PFSK-1 (cell line): ENCODE data around the gene RASGRP2.

Experiments
- POLR2AphosphoS5 ChIP-seq: IDR thresholded peaks from 2 replicates; pipeline ENCODE4 v1.6.1; 2012; ENCODE audit warnings: low read depth, mild to moderate bottlenecking, control low read depth, low read length, moderate library complexity
- REST ChIP-seq, 2 experiments: IDR thresholded peaks; 2 replicates each; pipeline versions ENCODE4 v1.6.1 to v1.8.0; 2011 to 2012; ENCODE audit warnings: low read depth in 2 of 2, low read length in 2 of 2, control low read depth in 1 of 2, inconsistent platforms in 1 of 2, mild to moderate bottlenecking in 1 of 2, moderate library complexity in 1 of 2; ENCODE audit not compliant: insufficient read depth in 1 of 2
- TAF1 ChIP-seq: IDR thresholded peaks from 2 replicates; pipeline ENCODE4 v1.6.1; 2012; ENCODE audit warnings: low read length, control low read depth, borderline replicate concordance; ENCODE audit not compliant: insufficient read depth

DNA sequence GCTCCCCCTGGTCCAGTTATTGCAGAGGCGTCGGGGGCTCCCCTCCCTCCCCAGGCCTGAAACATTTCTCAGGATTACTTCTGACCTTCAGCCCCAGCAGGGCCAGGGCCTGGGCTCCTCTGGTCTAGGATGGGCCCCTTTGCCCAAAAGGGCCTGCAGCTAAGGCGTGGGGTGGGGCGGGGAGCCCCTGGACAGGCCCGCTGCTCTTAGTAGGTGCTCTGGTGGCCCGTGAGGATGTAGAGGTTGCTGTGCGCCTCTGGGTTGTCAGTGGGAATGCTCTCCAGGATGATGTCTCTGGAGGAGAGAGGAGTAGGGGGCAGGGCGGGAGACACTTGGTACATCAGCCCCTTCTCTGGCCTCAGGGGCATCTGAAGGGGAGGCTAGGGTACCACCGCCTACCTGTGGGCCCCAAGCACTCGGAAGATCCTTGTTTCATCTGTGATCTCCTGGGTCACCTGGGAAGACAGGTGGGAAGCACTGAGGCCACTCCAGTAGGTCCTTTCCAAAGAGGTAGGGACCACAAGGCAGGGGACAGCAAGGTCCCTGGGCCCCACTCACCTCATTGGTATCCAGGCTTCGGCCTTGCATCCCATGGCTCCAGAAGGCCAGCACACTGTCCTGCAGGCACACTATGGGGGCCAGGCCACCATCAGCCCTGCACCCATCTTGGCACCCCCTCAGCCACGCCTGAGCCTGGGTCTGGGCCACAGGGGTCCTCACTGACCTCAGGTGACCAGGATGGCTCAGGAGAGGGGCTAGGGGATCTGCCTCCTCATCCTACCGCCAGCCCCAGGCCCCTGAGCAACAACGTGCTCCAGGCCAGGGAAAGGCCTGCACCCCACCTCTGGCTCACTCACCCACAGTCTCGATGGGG is 45.6 kb upstream of the RASGRP2 start:
- no peak for TF ChIP-seq POLR2AphosphoS5
- no peak for TF ChIP-seq TAF1
- TF ChIP-seq REST (IDR thresholded peaks at IDR 0.05; ENCODE audit: insufficient read depth in 1 of 2, low read depth in 2 of 2, low read length in 2 of 2) = no peak
